ENCODE results near the gene RPL4.

DNA sequence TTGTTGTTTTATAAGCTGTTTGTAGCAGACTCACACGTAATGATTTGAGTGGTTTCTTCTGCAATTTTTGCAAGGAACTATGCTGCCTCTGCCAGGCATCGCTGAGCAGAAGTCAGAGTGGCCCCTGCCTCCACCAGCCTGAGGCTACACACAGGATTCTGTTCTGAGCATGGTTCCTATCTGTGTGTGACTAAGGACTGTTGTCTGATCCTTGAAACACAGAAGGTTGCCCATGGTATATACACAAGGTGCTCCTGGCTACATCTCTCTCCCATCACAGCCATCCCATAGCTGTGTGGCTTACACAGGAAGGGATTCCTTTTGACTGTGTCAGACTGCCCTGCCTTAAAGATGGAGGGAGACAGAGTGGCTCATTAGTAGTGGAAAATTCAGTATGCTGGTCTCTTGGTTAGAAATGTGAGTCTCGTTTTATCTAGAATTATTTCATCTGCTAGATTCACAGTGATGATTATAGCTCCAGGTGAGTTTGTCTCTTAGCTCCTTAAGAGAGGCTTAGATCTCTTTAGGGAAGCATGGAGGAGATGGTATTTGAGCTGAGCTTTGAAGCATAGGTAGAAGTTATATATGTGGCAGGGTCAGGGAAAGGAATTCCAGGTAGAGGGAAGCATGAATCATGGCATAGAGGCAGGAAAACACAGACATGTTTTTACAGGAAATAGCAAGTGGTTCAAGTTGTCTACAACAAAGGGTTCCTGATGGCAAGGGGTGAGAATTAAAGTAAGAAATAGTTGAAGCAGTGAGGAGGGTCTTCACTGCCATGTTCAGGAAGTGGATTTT is 44.6 kb downstream of the RPL4 start:
- TF ChIP-seq, protein P1, sequence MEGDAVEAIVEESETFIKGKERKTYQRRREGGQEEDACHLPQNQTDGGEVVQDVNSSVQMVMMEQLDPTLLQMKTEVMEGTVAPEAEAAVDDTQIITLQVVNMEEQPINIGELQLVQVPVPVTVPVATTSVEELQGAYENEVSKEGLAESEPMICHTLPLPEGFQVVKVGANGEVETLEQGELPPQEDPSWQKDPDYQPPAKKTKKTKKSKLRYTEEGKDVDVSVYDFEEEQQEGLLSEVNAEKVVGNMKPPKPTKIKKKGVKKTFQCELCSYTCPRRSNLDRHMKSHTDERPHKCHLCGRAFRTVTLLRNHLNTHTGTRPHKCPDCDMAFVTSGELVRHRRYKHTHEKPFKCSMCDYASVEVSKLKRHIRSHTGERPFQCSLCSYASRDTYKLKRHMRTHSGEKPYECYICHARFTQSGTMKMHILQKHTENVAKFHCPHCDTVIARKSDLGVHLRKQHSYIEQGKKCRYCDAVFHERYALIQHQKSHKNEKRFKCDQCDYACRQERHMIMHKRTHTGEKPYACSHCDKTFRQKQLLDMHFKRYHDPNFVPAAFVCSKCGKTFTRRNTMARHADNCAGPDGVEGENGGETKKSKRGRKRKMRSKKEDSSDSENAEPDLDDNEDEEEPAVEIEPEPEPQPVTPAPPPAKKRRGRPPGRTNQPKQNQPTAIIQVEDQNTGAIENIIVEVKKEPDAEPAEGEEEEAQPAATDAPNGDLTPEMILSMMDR (IDR thresholded peaks at IDR 0.05): no peak
- TF ChIP-seq POLR2AphosphoS5 (IDR thresholded peaks at IDR 0.05) (no peak), POLR2A (IDR thresholded peaks at IDR 0.05) (no peak), EP300 (IDR thresholded peaks at IDR 0.05) (no peak)

Measured in upper lobe of left lung (tissue), 4 donors.